ENCODE data around the gene TBX15. TPM values are rescaled to one million over a fixed set of nuclear protein-coding genes. Genes with fewer than 3 reads are reported as not detected.

TBX15 gene
- total RNA-seq, 4 donors from 2014 or later: 0.45 to 1.6 (median 0.56) TPM

- 63 to 86% methylated on average over 3 of the region's 3 CpGs for WGBS, 2 donors (ENCODE audit: low coverage in 1 of 2)
- Histone ChIP-seq H3K9me3 (no peaks in the 10 kb centered on the region), H3K4me3 (no peak overlapping the region), H3K36me3 (no peaks in the 10 kb centered on the region), H3K4me1 (no peaks in the 10 kb centered on the region), H3K27me3 (no peaks in the 10 kb centered on the region), H3K27ac (no peak overlapping the region)
- no peak for ATAC-seq
- no peak for TF ChIP-seq EP300 (IDR thresholded peaks at IDR 0.05)
- no peak for TF ChIP-seq CTCF (IDR thresholded peaks at IDR 0.05)
- no peak for TF ChIP-seq POLR2A (IDR thresholded peaks at IDR 0.05)
- no peak for TF ChIP-seq POLR2AphosphoS5 (IDR thresholded peaks at IDR 0.05)
These were observed 47.2 kb downstream of the TBX15 start for GRCh38 chr1:118940957-118941356.

GRCh38 chr1:118937413-118938072 lies 50.6 kb downstream of the TBX15 start:
- Histone ChIP-seq H3K4me1 (no peaks in the 10 kb centered on the region), H3K27me3 (no peaks in the 10 kb centered on the region), H3K27ac (no peak overlapping the region), H3K9me3 (no peaks in the 10 kb centered on the region), H3K36me3 (no peaks in the 10 kb centered on the region), H3K4me3 (no peak overlapping the region)
- 59 to 78% methylated on average over 2 to 4 of the region's 4 CpGs for WGBS, 2 donors (ENCODE audit: low coverage in 1 of 2)
- TF ChIP-seq POLR2A (IDR thresholded peaks at IDR 0.05): no peak
- no peak for TF ChIP-seq POLR2AphosphoS5 (IDR thresholded peaks at IDR 0.05)
- no peak for TF ChIP-seq EP300 (IDR thresholded peaks at IDR 0.05)
- no peak for TF ChIP-seq CTCF (IDR thresholded peaks at IDR 0.05)
- ATAC-seq: no peak

- H3K9me3 ChIP-seq: no peaks in the 10 kb centered on the region
- TF ChIP-seq POLR2A (IDR thresholded peaks at IDR 0.05) (no peak), EP300 (IDR thresholded peaks at IDR 0.05) (no peak), CTCF (IDR thresholded peaks at IDR 0.05) (no peak), POLR2AphosphoS5 (IDR thresholded peaks at IDR 0.05) (no peak)
- H3K36me3 ChIP-seq: no peaks in the 10 kb centered on the region
- no peaks in the 10 kb centered on the region for H3K27me3 ChIP-seq
- H3K4me1 ChIP-seq: no peaks in the 10 kb centered on the region
- no peak overlapping the region for H3K27ac ChIP-seq
- WGBS, 2 donors (ENCODE audit: low coverage in 1 of 2): 71 to 79% methylated on average over 1 of the region's 1 CpG
- no peak overlapping the region for H3K4me3 ChIP-seq
- no peak for ATAC-seq
These were observed 53.4 kb downstream of the TBX15 start for GRCh38 chr1:118934706-118935105.

GRCh38 chr1:118933051-118933781 lies 54.9 kb downstream of the TBX15 start:
- H3K9me3 ChIP-seq: no peaks in the 10 kb centered on the region
- no peak overlapping the region for H3K27ac ChIP-seq
- no peaks in the 10 kb centered on the region for H3K27me3 ChIP-seq
- H3K4me1 ChIP-seq: no peaks in the 10 kb centered on the region
- H3K4me3 ChIP-seq: no peak overlapping the region
- ATAC-seq: no peak
- H3K36me3 ChIP-seq: no peaks in the 10 kb centered on the region
- 7 to 20% methylated on average over 1 of the region's 1 CpG for WGBS, 2 donors (ENCODE audit: low coverage in 1 of 2)
- TF ChIP-seq CTCF (IDR thresholded peaks at IDR 0.05) (no peak), EP300 (IDR thresholded peaks at IDR 0.05) (no peak), POLR2A (IDR thresholded peaks at IDR 0.05) (no peak)

- Histone ChIP-seq H3K4me1 (no peaks in the 10 kb centered on the region), H3K9me3 (no peaks in the 10 kb centered on the region), H3K27ac (no peak overlapping the region), H3K27me3 (no peaks in the 10 kb centered on the region), H3K4me3 (no peak overlapping the region), H3K36me3 (no peaks in the 10 kb centered on the region)
- WGBS, 2 donors (ENCODE audit: low coverage in 1 of 2): 47 to 67% methylated on average over 1 of the region's 1 CpG
- no peak for ATAC-seq
- no peak for TF ChIP-seq POLR2A (IDR thresholded peaks at IDR 0.05)
These were observed 56.3 kb downstream of the TBX15 start for GRCh38 chr1:118931876-118932275.

Measured in gastroesophageal sphincter (tissue), 4 donors.